NCI-H2107 treated with DMSO at 0.1 percent for 48 hours (cell line): ENCODE measurements around the gene KCNMA1.
A peak's percentile ranks its signal among the peaks of the same experiment; 100 is the strongest.
"Not testable (repeated sequence)": the region's sequence is repeated elsewhere in the genome, so short reads cannot be mapped to it uniquely, and the experiment has no call there.

Source experiments
- DNase-seq: peaks from one replicate; lab custom pipeline; 2025; ENCODE audit not compliant: unreplicated experiment; lab: John Stamatoyannopoulos, UW

KCNMA1 gene

GRCh38 chr10:77422491-77423338 lies 214.9 kb downstream of the KCNMA1 start:
- no peak for DNase-seq

GRCh38 chr10:77421591-77421990 lies 216.0 kb downstream of the KCNMA1 start:
- no peak for DNase-seq

GRCh38 chr10:77420947-77421523 lies 216.6 kb downstream of the KCNMA1 start:
- DNase-seq = no peak

- DNase-seq = no peak
Observed at GRCh38 chr10:77419979-77420378, 217.6 kb downstream of the KCNMA1 start.

GRCh38 chr10:77419056-77419455 lies 218.6 kb downstream of the KCNMA1 start:
- no peak for DNase-seq

GRCh38 chr10:77417806-77418640 lies 219.6 kb downstream of the KCNMA1 start:
- no peak for DNase-seq

GRCh38 chr10:77417359-77417758 lies 220.2 kb downstream of the KCNMA1 start:
- no peak for DNase-seq

GRCh38 chr10:77416311-77417135 lies 221.1 kb downstream of the KCNMA1 start:
- no peak for DNase-seq

- no peak for DNase-seq
Observed at GRCh38 chr10:77415313-77415960, 222.2 kb downstream of the KCNMA1 start.

- DNase-seq = no peak
Observed at GRCh38 chr10:77413231-77413630, 224.4 kb downstream of the KCNMA1 start.

- not testable (repeated sequence) for DNase-seq
Observed at GRCh38 chr10:77412573-77413133, 225.0 kb downstream of the KCNMA1 start.

- no peak for DNase-seq
Observed at GRCh38 chr10:77411805-77412204, 225.8 kb downstream of the KCNMA1 start.

- no peak for DNase-seq
Observed at GRCh38 chr10:77410523-77410922, 227.1 kb downstream of the KCNMA1 start.

- peak; percentile 92 for DNase-seq
Observed at GRCh38 chr10:77409697-77410471, 227.7 kb downstream of the KCNMA1 start.

- DNase-seq = no peak
Observed at GRCh38 chr10:77408259-77408658, 229.3 kb downstream of the KCNMA1 start.

GRCh38 chr10:77406764-77407430 lies 230.7 kb downstream of the KCNMA1 start:
- no peak for DNase-seq

- DNase-seq = peak; percentile 69
Observed at GRCh38 chr10:77405771-77406241, 231.8 kb downstream of the KCNMA1 start.

GRCh38 chr10:77404810-77405209 lies 232.8 kb downstream of the KCNMA1 start:
- no peak for DNase-seq

- DNase-seq = no peak
Observed at GRCh38 chr10:77403761-77404160, 233.8 kb downstream of the KCNMA1 start.
